Measurements from ENCODE around the gene ARHGEF6.

DNA sequence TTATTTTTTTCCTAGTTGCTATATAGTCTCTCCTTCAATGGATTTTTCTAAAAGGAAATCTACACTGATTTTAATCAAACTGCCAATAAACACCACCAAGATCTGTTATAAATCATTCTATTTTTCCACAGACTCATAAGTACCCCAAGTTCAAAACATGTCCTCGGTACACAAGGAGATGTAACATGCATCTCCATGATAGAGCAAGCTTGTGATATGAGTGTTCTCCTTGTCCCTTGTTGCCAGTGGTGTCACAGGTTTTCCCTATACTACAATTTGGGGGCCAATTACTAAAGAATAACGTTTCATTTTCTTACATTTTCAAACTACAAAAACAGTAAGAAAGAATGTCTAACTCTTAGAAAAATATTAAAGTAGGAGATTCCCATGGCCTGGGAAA lies 491 bp downstream of the ARHGEF6 start:
- no peak for TF ChIP-seq EZH2phosphoT487 (IDR thresholded peaks at IDR 0.05; ENCODE audit: unreplicated experiment)
- TF ChIP-seq, protein P1, sequence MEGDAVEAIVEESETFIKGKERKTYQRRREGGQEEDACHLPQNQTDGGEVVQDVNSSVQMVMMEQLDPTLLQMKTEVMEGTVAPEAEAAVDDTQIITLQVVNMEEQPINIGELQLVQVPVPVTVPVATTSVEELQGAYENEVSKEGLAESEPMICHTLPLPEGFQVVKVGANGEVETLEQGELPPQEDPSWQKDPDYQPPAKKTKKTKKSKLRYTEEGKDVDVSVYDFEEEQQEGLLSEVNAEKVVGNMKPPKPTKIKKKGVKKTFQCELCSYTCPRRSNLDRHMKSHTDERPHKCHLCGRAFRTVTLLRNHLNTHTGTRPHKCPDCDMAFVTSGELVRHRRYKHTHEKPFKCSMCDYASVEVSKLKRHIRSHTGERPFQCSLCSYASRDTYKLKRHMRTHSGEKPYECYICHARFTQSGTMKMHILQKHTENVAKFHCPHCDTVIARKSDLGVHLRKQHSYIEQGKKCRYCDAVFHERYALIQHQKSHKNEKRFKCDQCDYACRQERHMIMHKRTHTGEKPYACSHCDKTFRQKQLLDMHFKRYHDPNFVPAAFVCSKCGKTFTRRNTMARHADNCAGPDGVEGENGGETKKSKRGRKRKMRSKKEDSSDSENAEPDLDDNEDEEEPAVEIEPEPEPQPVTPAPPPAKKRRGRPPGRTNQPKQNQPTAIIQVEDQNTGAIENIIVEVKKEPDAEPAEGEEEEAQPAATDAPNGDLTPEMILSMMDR (conservative IDR thresholded peaks at IDR 0.05; ENCODE audit: low read depth in 2 of 2) = no peak
- TF ChIP-seq POLR2AphosphoS5 (IDR thresholded peaks at IDR 0.05; ENCODE audit: low read depth) = no peak
- no peak for TF ChIP-seq EZH2 (IDR thresholded peaks at IDR 0.05; ENCODE audit: low read depth, unreplicated experiment)
- TF ChIP-seq, protein P2, sequence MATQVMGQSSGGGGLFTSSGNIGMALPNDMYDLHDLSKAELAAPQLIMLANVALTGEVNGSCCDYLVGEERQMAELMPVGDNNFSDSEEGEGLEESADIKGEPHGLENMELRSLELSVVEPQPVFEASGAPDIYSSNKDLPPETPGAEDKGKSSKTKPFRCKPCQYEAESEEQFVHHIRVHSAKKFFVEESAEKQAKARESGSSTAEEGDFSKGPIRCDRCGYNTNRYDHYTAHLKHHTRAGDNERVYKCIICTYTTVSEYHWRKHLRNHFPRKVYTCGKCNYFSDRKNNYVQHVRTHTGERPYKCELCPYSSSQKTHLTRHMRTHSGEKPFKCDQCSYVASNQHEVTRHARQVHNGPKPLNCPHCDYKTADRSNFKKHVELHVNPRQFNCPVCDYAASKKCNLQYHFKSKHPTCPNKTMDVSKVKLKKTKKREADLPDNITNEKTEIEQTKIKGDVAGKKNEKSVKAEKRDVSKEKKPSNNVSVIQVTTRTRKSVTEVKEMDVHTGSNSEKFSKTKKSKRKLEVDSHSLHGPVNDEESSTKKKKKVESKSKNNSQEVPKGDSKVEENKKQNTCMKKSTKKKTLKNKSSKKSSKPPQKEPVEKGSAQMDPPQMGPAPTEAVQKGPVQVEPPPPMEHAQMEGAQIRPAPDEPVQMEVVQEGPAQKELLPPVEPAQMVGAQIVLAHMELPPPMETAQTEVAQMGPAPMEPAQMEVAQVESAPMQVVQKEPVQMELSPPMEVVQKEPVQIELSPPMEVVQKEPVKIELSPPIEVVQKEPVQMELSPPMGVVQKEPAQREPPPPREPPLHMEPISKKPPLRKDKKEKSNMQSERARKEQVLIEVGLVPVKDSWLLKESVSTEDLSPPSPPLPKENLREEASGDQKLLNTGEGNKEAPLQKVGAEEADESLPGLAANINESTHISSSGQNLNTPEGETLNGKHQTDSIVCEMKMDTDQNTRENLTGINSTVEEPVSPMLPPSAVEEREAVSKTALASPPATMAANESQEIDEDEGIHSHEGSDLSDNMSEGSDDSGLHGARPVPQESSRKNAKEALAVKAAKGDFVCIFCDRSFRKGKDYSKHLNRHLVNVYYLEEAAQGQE (IDR thresholded peaks at IDR 0.05; ENCODE audit: unreplicated experiment) = no peak
- TF ChIP-seq JUNB (IDR thresholded peaks at IDR 0.05; ENCODE audit: unreplicated experiment) = no peak

Data from GM23338 (cell line).